Suprapubic skin (tissue), 4 donors: Measurements from ENCODE around the gene ANGEL1. TPM values are rescaled to one million over a fixed set of nuclear protein-coding genes. Genes with fewer than 3 reads are reported as not detected.

ENCODE experiments used
- DNase-seq, 2 donors: peaks; one replicate each; pipeline ENCODE4 v3.0.0-alpha.2; 2019; ENCODE audit warnings: low spot score in 2 of 2
- H3K27ac ChIP-seq: fragments of 200-600 bp; sonication (generic); one replicate; pipeline ENCODE4 v1.5.1; 2019
- H3K27me3 ChIP-seq: fragments of 200-600 bp; sonication (generic); one replicate; pipeline ENCODE4 v1.5.1; 2019
- H3K36me3 ChIP-seq: fragments of 200-600 bp; sonication (generic); one replicate; pipeline ENCODE4 v1.5.1; 2019
- H3K4me1 ChIP-seq: fragments of 200-600 bp; sonication (generic); one replicate; pipeline ENCODE4 v1.5.1; 2019
- H3K4me3 ChIP-seq: fragments of 200-600 bp; sonication (generic); one replicate; pipeline ENCODE4 v1.5.1; 2019; ENCODE audit warnings: mild to moderate bottlenecking
- H3K9me3 ChIP-seq: fragments of 200-600 bp; sonication (generic); one replicate; pipeline ENCODE4 v1.5.1; 2019
- CTCF ChIP-seq, 2 donors: fragments of 200-600 bp in 1 of 2; fragments of 450-650 bp in 1 of 2; sonication (generic) in 1 of 2; IDR thresholded peaks; one replicate each; pipeline ENCODE4 v1.5.1; 2016 to 2019; ENCODE audit warnings: antibody characterized with exemption in 2 of 2, mild to moderate bottlenecking in 1 of 2, moderate library complexity in 1 of 2
- EP300 ChIP-seq: sonication (generic); formaldehyde crosslinking; IDR thresholded peaks from one replicate; pipeline ENCODE4 v1.6.1; 2017; ENCODE audit warnings: antibody characterized with exemption
- POLR2A ChIP-seq, 2 donors: fragments of 450-650 bp; IDR thresholded peaks; one replicate each; pipeline ENCODE4 v1.6.1; 2017; ENCODE audit warnings: antibody characterized with exemption in 2 of 2, mild to moderate bottlenecking in 2 of 2, moderate library complexity in 2 of 2
- POLR2AphosphoS5 ChIP-seq, 3 donors: sonication (generic); formaldehyde crosslinking; IDR thresholded peaks; one replicate each; pipeline ENCODE4 v1.6.1; 2017; ENCODE audit warnings: antibody characterized with exemption in 3 of 3
- WGBS: methylation state at CpG from one replicate; pipeline ENCODE4 v1.1.5; 2018; 5-methylcytosine and 5-hydroxymethylcytosine counted together
- total RNA-seq, 4 donors: library from RNA; depleted of rRNA; stranded (reverse); fragments of >200 nt; gene quantifications; one replicate each; pipeline ENCODE4 v1.1.0, GENCODE V29; 2016

The ANGEL1 gene
- total RNA-seq, 4 donors from 2014 or later, result 17.1 to 25.8 (median 21.9) TPM

- H3K4me1 ChIP-seq, result peaks cover 40% of the 10 kb centered on the region
- no peak overlapping the region for H3K27ac ChIP-seq
- peaks cover 24% of the 10 kb centered on the region for H3K27me3 ChIP-seq
- peak in 1 of 2 donors; percentile 48 for DNase-seq
- no peaks in the 10 kb centered on the region for H3K9me3 ChIP-seq
- H3K36me3 ChIP-seq, result no peaks in the 10 kb centered on the region
- WGBS, result 81% methylated on average over 6 of the region's 6 CpGs
- H3K4me3 ChIP-seq, result no peak overlapping the region
- TF ChIP-seq EP300 (no peak), CTCF (IDR thresholded peaks at IDR 0.05) (no peak), POLR2A (IDR thresholded peaks at IDR 0.05) (no peak), POLR2AphosphoS5 (IDR thresholded peaks at IDR 0.05) (no peak)
Measured at GRCh38 chr14:76765461-76765931, 47.2 kb downstream of the ANGEL1 start.

- Histone ChIP-seq H3K27ac (no peak overlapping the region), H3K4me1 (peaks cover 35% of the 10 kb centered on the region), H3K9me3 (no peaks in the 10 kb centered on the region), H3K4me3 (peak overlapping the region; percentile 87), H3K36me3 (no peaks in the 10 kb centered on the region), H3K27me3 (peaks cover 27% of the 10 kb centered on the region)
- no peak for TF ChIP-seq CTCF (IDR thresholded peaks at IDR 0.05)
- no peak for TF ChIP-seq POLR2A (IDR thresholded peaks at IDR 0.05)
- TF ChIP-seq EP300, result no peak
- no peak for TF ChIP-seq POLR2AphosphoS5 (IDR thresholded peaks at IDR 0.05)
- DNase-seq, result peak in 1 of 2 donors; percentile 47
- WGBS, result 69% methylated on average over 14 of the region's 14 CpGs
Measured at GRCh38 chr14:76763096-76764041, 49.3 kb downstream of the ANGEL1 start.

- Histone ChIP-seq H3K27me3 (peaks cover 27% of the 10 kb centered on the region), H3K36me3 (no peaks in the 10 kb centered on the region), H3K4me1 (peaks cover 31% of the 10 kb centered on the region), H3K9me3 (no peaks in the 10 kb centered on the region), H3K27ac (peak overlapping the region; percentile 63), H3K4me3 (peak overlapping the region; percentile 87)
- peak in 1 of 2 donors; percentile 73 for DNase-seq
- TF ChIP-seq EP300, result no peak
- no peak for TF ChIP-seq POLR2A (IDR thresholded peaks at IDR 0.05)
- no peak for TF ChIP-seq CTCF (IDR thresholded peaks at IDR 0.05)
- TF ChIP-seq POLR2AphosphoS5 (IDR thresholded peaks at IDR 0.05), result no peak
- WGBS, result 31% methylated on average over 28 of the region's 28 CpGs
Measured at GRCh38 chr14:76762411-76763095, 50.1 kb downstream of the ANGEL1 start.

GRCh38 chr14:76761960-76762410 is 50.7 kb downstream of the ANGEL1 start:
- no peaks in the 10 kb centered on the region for H3K36me3 ChIP-seq
- peak overlapping the region; percentile 63 for H3K27ac ChIP-seq
- H3K4me1 ChIP-seq, result peaks cover 31% of the 10 kb centered on the region
- DNase-seq, result peak in 1 of 2 donors; percentile 59
- WGBS, result 4% methylated on average over 23 of the region's 54 CpGs
- no peaks in the 10 kb centered on the region for H3K9me3 ChIP-seq
- TF ChIP-seq EP300, result no peak
- no peak for TF ChIP-seq POLR2A (IDR thresholded peaks at IDR 0.05)
- TF ChIP-seq CTCF (IDR thresholded peaks at IDR 0.05), result no peak
- no peak for TF ChIP-seq POLR2AphosphoS5 (IDR thresholded peaks at IDR 0.05)
- H3K4me3 ChIP-seq, result peak overlapping the region; percentile 87
- H3K27me3 ChIP-seq, result peaks cover 27% of the 10 kb centered on the region
